Measurements from ENCODE around the gene RGS6. TPM values are rescaled to one million over a fixed set of nuclear protein-coding genes. Genes with fewer than 3 reads are reported as not detected.

Gene RGS6
- total and polyA plus RNA-seq, 2 of the 4 experiments (the other 2 are of a cell fraction), result not detected

DNA sequence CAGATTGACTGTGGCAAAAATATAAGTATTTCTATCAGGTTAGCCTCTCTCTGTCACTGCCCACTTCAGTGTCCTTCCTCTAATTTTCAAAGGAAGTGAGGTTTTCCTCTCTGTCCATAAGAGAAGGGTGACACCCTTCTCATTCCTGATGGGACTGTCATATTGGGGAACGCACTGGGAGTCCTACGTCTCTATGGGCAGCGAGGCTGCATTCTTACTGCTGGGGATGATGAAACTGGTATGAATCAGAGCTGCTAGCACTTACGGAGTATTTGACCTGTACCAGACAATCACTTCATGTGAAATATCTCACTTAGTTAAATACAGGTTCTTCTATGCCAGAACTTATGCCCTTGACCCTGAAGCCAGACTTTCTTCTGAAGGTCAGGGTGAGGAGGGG, 525.4 kb downstream of the RGS6 start:
- Histone ChIP-seq H2BK20ac (ENCODE audit: low read depth, low read length) (no peak overlapping the region), H3K56ac (ENCODE audit: extremely low read depth, insufficient read depth, low read length) (no peak overlapping the region), H2BK15ac (ENCODE audit: low read depth, low read length) (no peak overlapping the region), H4K5ac (ENCODE audit: low read depth, low read length) (no peak overlapping the region), H3K23ac (ENCODE audit: low read depth, low read length) (no peak overlapping the region), H3K4me3 (ENCODE audit: insufficient read depth, low read depth, low read length) (no peak overlapping the region), H2AFZ (replicated peaks; ENCODE audit: low read length, poor library complexity) (peak overlapping the region; percentile 13), H3K9me3 (ENCODE audit: control insufficient read depth, insufficient read depth, low read length) (no peaks in the 10 kb centered on the region), H3K79me1 (ENCODE audit: low read depth in 1 of 2, low read length in 2 of 2) (no peaks in the 10 kb centered on the region), H3K9ac (ENCODE audit: low read depth, low read length) (no peak overlapping the region), H2BK120ac (ENCODE audit: low read depth, low read length) (peak overlapping the region; percentile 19; the same call in 1 of the 2 replicates), H3K4ac (ENCODE audit: low read depth, low read length) (no peak overlapping the region), H3K27ac (ENCODE audit: insufficient read depth, low read length) (no peak overlapping the region), H3K27me3 (ENCODE audit: control insufficient read depth, insufficient read depth, low read length) (peaks cover 22% of the 10 kb centered on the region), H2AK5ac (ENCODE audit: low read depth, low read length) (no peak overlapping the region), H3K4me2 (ENCODE audit: low read depth, low read length) (no peak overlapping the region), H4K91ac (ENCODE audit: insufficient read depth, low read depth, low read length) (no peak overlapping the region), H4K20me1 (ENCODE audit: insufficient read depth, low read length) (no peaks in the 10 kb centered on the region), H4K8ac (ENCODE audit: low read depth in 2 of 2, low read length in 2 of 2) (no peak overlapping the region), H3K14ac (replicated peaks; ENCODE audit: low read depth, low read length) (no peak overlapping the region), H2AK9ac (replicated peaks; ENCODE audit: low read depth, low read length, poor library complexity) (no peak overlapping the region), H3K18ac (ENCODE audit: low read depth, low read length) (no peak overlapping the region), H2BK5ac (ENCODE audit: low read depth, low read length, poor library complexity, severe bottlenecking) (no peak overlapping the region), H3K4me1 (ENCODE audit: control insufficient read depth, insufficient read depth, low read length) (no peaks in the 10 kb centered on the region), H3K36me3 (ENCODE audit: control insufficient read depth, insufficient read depth, low read length) (no peaks in the 10 kb centered on the region), H3K9me1 (ENCODE audit: insufficient read depth, low read length) (no peaks in the 10 kb centered on the region)
- POLR2A ChIA-PET (ENCODE audit: unreplicated experiment), result no interaction called here
- ATAC-seq (ENCODE audit: low read depth) (peak; percentile 81), DNase-seq (peak; percentile 83)
- TF ChIP-seq, protein P1, sequence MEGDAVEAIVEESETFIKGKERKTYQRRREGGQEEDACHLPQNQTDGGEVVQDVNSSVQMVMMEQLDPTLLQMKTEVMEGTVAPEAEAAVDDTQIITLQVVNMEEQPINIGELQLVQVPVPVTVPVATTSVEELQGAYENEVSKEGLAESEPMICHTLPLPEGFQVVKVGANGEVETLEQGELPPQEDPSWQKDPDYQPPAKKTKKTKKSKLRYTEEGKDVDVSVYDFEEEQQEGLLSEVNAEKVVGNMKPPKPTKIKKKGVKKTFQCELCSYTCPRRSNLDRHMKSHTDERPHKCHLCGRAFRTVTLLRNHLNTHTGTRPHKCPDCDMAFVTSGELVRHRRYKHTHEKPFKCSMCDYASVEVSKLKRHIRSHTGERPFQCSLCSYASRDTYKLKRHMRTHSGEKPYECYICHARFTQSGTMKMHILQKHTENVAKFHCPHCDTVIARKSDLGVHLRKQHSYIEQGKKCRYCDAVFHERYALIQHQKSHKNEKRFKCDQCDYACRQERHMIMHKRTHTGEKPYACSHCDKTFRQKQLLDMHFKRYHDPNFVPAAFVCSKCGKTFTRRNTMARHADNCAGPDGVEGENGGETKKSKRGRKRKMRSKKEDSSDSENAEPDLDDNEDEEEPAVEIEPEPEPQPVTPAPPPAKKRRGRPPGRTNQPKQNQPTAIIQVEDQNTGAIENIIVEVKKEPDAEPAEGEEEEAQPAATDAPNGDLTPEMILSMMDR (conservative IDR thresholded peaks at IDR 0.05; ENCODE audit: low read depth, low read length), result no peak
- TF ChIP-seq FOS (IDR thresholded peaks at IDR 0.05; ENCODE audit: low read depth, low read length), result 0 out of 2 replicates have a peak, but pooled peaks have one; percentile 6
- peak; percentile 84 for TF ChIP-seq CEBPB (IDR thresholded peaks at IDR 0.05; ENCODE audit: low read depth, low read length)
- in situ Hi-C loops (cut with MboI; ENCODE audit: low sequenced_read_pairs), result no loop called here
- intact Hi-C loops (cut with micrococcal nuclease), result no loop called here
- CTCF ChIA-PET, result interaction anchor here (0.6 kb wide), 1 partner anchor 37 kb away, joined by 3 read pairs; no protein-coding TSS in a partner anchor
- no TSS peak for BruUV-seq (replicated peaks)
- dilution Hi-C loops (cut with HindIII; ENCODE audit: low sequenced_read_pairs, unreplicated experiment), result no loop called here
- WGBS, 2 experiments (ENCODE audit: extremely low coverage in 2 of 2, insufficient read length in 1 of 2), result no CpG with 5 or more reads among the region's 4 CpGs
